Breast epithelium (tissue), 3 donors: ENCODE results near the gene MAPK8IP2.

Experiments used
- CTCF ChIP-seq, 3 donors: fragments of 450-650 bp; IDR thresholded peaks; one replicate each; pipeline ENCODE4 v1.5.1; 2016 to 2017; ENCODE audit warnings: antibody characterized with exemption in 3 of 3, mild to moderate bottlenecking in 3 of 3, moderate library complexity in 3 of 3
- POLR2A ChIP-seq: fragments of 450-650 bp; IDR thresholded peaks from one replicate; pipeline ENCODE4 v1.6.1; 2016; ENCODE audit warnings: antibody characterized with exemption, mild to moderate bottlenecking, moderate library complexity

DNA sequence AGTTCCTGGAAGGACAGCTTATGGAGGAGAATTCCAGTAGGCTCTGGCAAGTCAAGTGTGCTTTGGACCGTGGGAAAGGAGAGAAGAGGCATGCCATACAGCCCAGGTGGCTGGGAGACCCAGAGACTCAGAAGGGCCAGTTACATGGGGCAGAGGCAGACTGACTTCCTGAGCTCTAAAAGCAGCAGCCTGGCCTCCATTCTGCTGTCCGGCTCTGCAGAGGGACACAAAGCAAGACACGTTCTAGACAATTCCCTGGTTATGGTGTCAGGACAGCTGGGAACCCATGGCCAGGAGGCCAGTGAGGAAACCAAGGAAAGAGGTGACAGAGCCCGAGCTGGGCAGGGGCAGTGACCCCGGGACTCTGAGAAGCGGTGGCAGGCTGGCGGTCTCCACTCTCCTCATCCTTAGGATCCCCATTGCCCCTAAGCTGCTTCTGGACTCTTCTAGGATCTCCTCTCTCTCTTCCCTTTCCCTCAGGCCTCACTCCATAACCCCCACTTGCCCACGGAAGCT lies 25.1 kb upstream of the MAPK8IP2 start:
- no peak for TF ChIP-seq POLR2A
- no peak for TF ChIP-seq CTCF (IDR thresholded peaks at IDR 0.05)
